Sigmoid colon (tissue), 4 donors: ENCODE data around the gene MAGI2.

Experiments
- CTCF ChIP-seq, 4 experiments: fragments of 450-650 bp in 3 of 4; fragments of 200-600 bp in 1 of 4; IDR thresholded peaks; one replicate each; pipeline ENCODE4 v1.5.1; 2016 to 2019; ENCODE audit warnings: antibody characterized with exemption in 4 of 4, mild to moderate bottlenecking in 3 of 4, moderate library complexity in 2 of 4
- EP300 ChIP-seq, 4 donors: sonication (generic); formaldehyde crosslinking; IDR thresholded peaks; one replicate each; pipeline ENCODE4 v1.6.1; 2017; ENCODE audit warnings: antibody characterized with exemption in 4 of 4
- POLR2A ChIP-seq, 2 donors: fragments of 450-650 bp; IDR thresholded peaks; one replicate each; pipeline ENCODE4 v1.6.1; 2016; ENCODE audit warnings: antibody characterized with exemption in 2 of 2, mild to moderate bottlenecking in 2 of 2, moderate library complexity in 2 of 2
- POLR2AphosphoS5 ChIP-seq, 4 donors: sonication (generic); formaldehyde crosslinking; IDR thresholded peaks; one replicate each; pipeline ENCODE4 v1.6.1; 2017; ENCODE audit warnings: antibody characterized with exemption in 4 of 4

- TF ChIP-seq POLR2A (IDR thresholded peaks at IDR 0.05), result no peak
- TF ChIP-seq POLR2AphosphoS5 (IDR thresholded peaks at IDR 0.05), result no peak
- no peak for TF ChIP-seq CTCF (IDR thresholded peaks at IDR 0.05)
- no peak for TF ChIP-seq EP300 (IDR thresholded peaks at IDR 0.05)
These were observed 132.6 kb downstream of the MAGI2 start for GRCh38 chr7:79320741-79321473.
